22Rv1 (cell line): ENCODE measurements around the gene IFT81.

ENCODE experiments used
- H3K27ac ChIP-seq: fragments of 450-650 bp; 2 replicates; pipeline ENCODE4 v1.5.1; 2017
- CTCF ChIP-seq: fragments of 450-650 bp; IDR thresholded peaks from 2 replicates; pipeline ENCODE4 v1.5.1; 2017; ENCODE audit warnings: mild to moderate bottlenecking
- ZFX ChIP-seq: fragments of 450-650 bp; IDR thresholded peaks from 2 replicates; pipeline ENCODE4 v1.6.1; 2017; ENCODE audit warnings: antibody characterized with exemption, borderline replicate concordance

Gene IFT81

DNA sequence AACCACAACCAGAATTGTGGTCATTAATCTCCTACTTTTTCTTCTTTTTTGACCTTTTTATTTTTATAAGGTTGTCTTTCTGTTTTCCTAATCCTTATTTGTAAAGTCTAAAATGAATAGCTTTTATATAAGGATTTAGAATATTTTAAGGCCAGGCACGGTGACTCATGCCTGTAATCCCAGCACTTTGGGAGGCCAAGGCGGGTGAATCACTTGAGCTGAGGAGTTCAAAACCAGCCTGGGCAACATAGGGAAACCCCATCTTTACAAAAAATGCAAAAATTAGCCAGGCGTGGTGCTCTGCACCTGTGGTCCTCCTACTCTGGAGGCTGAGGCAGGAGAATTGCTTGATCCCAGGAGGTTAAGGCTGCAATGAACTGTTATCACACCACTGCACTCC lies 55.1 kb downstream of the IFT81 start:
- no peak overlapping the region for H3K27ac ChIP-seq
- TF ChIP-seq ZFX (no peak), CTCF (no peak)

GRCh38 chr12:110180591-110181005 lies 56.4 kb downstream of the IFT81 start:
- TF ChIP-seq CTCF (no peak), ZFX (no peak)
- no peak overlapping the region for H3K27ac ChIP-seq

DNA sequence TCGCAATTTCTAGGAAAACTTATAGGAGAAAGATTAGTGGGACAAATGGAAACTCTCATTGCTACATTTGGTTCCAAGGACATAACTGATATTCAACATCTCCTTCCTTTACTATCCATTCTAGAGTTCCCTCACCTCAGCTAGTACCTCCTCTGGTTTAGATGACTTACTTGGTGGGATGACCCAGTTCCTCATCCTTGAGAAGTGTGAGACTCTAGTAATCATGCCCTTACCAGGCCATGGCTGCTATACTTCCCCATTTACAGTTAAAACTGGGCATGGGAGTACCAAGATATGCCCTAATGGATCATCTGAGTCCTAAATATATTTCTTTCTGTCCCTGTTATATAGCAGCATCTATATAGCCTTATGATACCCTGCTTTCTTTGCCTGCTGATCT lies 58.1 kb downstream of the IFT81 start:
- TF ChIP-seq ZFX: no peak
- no peak overlapping the region for H3K27ac ChIP-seq

DNA sequence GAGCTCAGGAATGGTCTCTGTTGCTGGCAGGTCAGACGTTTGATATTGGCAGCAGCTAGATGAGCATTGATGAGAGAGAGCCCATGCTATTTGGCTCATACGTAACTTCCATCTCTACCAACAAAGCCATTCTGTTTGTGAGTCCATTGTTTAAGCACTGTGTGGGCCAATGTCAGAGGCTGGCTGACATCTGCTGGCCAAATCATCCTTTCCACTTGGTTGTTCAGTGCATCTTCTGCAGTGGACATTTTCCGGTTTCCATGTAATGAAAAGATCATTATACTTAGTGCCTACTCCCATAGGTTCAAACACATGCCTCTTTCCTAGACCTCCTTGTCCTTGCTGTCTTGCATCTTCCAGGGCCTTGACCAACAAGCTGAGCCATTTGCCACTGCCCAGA lies 59.2 kb downstream of the IFT81 start:
- no peak overlapping the region for H3K27ac ChIP-seq
- TF ChIP-seq CTCF: no peak
- no peak for TF ChIP-seq ZFX

DNA sequence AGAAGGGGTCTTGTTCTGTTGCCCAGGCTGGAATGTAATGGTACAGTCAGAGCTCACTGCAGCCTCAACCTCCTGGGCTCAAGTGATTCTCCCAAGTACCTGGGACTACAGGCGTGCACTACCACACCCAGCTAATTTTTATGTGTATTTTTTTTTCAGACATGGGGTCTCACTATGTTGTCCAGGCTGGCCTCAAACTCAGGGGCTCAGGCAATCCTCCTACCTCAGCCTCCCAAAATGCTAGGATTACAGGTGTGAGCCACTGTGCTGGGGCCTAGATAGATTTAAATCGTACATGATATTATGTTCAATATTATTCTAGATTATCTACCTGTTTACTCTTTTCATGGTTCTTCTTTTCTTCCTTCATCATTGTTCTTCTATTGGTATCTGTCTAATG lies 61.5 kb downstream of the IFT81 start:
- TF ChIP-seq ZFX: no peak
- TF ChIP-seq CTCF: no peak

DNA sequence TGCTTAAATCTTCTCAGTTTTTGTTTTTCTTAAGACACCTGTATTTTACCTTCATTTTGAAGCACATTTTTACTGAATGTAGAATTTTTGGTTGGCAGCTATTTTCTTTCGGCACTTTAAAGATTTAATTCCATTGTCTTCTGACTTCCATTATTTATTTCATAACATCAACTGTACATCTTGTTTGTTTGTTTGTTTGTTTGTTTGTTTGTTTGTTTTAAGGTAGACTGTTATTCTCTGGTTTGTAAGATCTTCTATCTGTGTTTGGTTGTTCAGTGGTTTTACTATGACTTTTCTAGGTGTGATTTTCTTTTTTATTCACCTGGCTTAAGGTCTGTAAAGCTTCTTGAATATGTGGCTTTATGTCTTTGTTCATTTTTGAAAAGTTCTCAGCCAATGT lies 61.9 kb downstream of the IFT81 start:
- H3K27ac ChIP-seq: no peak overlapping the region
- no peak for TF ChIP-seq ZFX
- no peak for TF ChIP-seq CTCF

More for the DNA sequence above, 61.5 kb downstream of the IFT81 start:
- no peak overlapping the region for H3K27ac ChIP-seq

DNA sequence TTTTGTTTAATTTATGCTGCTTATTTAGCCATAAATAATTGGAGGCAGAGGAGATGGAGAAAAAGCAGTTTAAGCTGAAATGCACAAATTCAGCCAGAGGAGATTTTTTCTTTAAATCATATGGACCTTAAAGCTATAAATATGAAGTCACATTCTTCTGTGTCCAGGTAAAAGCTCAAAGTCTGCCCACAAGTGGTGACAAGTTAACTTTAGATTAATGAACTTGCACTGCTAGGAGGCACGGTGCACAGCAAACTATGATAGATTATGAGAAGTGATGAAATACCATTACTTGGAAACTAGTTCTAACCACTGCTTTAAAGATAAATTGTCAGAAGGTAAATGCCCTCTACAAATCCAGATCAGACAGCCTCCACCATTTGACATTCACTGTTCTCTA lies 69.0 kb downstream of the IFT81 start:
- TF ChIP-seq CTCF: no peak
- TF ChIP-seq ZFX: no peak
- no peak overlapping the region for H3K27ac ChIP-seq

DNA sequence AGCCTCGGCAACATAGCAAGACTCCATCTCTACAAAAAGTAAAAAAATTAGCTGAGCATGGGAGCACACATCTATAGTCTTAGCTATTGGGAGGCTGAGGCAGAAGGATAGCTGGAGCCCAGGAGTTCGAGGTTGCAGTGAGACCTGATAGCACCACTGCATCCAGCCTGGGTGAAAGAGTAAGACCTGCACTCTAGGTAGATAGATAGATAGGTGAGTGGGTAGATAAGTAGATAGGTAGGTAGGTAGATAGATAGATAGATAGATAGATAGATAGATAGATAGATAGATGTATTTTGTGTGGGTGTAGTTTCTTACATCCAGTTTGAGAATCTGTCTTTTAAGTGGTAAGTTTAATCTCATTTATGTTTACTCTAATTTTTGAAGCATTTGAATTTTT lies 72.8 kb downstream of the IFT81 start:
- no peak overlapping the region for H3K27ac ChIP-seq
- TF ChIP-seq ZFX (no peak), CTCF (no peak)
